GM12892 (cell line): ENCODE results near the gene TEX10.

Source experiments
- POLR2A ChIP-seq: IDR thresholded peaks from 2 replicates; pipeline ENCODE4 v1.6.1; 2011; ENCODE audit warnings: low read depth, low read length, control low read depth
- POLR2AphosphoS5 ChIP-seq: IDR thresholded peaks from 2 replicates; pipeline ENCODE4 v1.6.1; 2011; ENCODE audit warnings: low read depth, low read length, control low read depth

DNA sequence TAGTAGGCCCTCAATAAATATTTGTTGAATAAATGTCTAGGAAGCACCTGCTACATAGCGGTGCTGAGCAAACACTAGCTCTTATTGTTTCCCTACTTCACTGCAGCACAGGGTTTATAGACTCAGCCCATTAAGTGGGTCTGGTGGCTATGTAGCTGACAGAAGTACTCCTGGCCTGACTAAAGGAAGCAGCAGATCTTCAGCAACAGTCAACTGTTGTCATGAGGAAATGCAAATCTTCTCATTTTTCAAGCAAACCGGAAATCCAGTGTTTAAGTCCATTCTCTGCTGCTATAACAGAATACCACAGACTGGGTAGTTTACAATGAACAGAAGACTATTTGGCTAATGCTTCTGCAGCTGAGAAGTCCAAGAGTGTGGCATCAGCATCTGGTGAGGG, 2.8 kb upstream of the TEX10 start:
- TF ChIP-seq POLR2A: no peak
- no peak for TF ChIP-seq POLR2AphosphoS5
